ENCODE results near the gene PKLR.

Gene PKLR

DNA sequence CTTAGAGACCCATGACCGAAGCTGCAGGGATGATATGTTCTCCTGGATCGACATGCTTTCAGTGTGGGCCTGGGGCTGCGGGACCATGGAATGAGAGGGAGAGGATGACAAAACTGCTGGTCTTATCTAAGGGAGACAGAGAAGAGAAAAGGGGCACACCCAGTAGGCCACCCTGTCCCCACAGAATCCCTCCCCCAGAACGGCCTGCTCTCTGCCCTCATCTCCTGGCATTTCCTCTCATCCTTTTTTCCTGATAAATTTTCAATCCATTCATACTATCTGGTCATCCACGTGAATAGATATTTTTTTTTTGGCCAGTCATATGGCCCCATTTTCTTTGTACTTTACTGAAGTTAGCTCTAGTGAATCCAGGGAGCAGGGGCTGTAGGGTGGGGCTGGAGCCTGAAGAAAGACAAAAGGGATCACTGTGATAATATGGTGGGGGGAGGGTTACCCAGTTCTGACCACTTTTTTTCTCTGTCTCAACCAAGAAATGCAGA, at the start of gene PKLR:
Gene PKLR (minus strand): TSS at position 97 of the 500 bp plus-strand sequence. CDS start 43 bp downstream, at position 54.
- TF ChIP-seq GATA3 (IDR thresholded peaks at IDR 0.05; ENCODE audit: low read depth, low read length) (no peak), GATA2 (IDR thresholded peaks at IDR 0.05; ENCODE audit: low read depth, low read length) (no peak)

- no peak for TF ChIP-seq GATA3 (IDR thresholded peaks at IDR 0.05; ENCODE audit: low read depth, low read length)
- no peak for TF ChIP-seq GATA2 (IDR thresholded peaks at IDR 0.05; ENCODE audit: low read depth, low read length)
These were observed 41.6 kb upstream of the PKLR start for GRCh38 chr1:155342842-155343241.

DNA sequence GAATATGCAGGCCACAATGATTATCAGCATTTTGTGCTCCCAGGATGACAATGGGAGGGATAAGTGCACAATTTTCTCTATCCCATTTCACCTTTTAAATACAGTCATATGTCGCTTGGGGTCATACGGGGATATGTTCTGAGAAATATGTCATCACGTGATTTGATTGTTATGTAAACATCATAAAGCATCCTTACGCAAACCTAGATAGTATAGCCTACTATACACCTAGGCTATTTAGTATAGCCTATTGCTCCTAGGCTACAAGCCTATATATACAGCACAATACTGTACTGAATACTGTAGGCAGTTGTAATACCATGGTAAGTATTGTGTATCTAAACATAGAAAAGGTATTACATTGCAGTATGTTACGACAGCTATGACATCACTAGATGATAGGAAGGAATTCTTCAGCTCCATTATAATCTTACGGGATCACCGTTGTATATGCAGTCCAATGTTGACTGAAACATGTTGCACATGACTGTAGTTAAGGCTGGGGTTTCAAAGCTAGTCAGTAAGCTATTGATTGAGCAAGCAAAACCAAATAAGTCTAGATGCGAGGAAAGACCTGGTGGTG, 38.4 kb upstream of the PKLR start:
- TF ChIP-seq GATA3 (IDR thresholded peaks at IDR 0.05; ENCODE audit: low read depth, low read length) (no peak), GATA2 (IDR thresholded peaks at IDR 0.05; ENCODE audit: low read depth, low read length) (no peak)

GRCh38 chr1:155334962-155335361, 33.7 kb upstream of the PKLR start:
- TF ChIP-seq GATA3 (IDR thresholded peaks at IDR 0.05; ENCODE audit: low read depth, low read length) (no peak), GATA2 (IDR thresholded peaks at IDR 0.05; ENCODE audit: low read depth, low read length) (no peak)

GRCh38 chr1:155329980-155330598, 28.9 kb upstream of the PKLR start:
- TF ChIP-seq GATA2 (IDR thresholded peaks at IDR 0.05; ENCODE audit: low read depth, low read length) (no peak), GATA3 (IDR thresholded peaks at IDR 0.05; ENCODE audit: low read depth, low read length) (no peak)

DNA sequence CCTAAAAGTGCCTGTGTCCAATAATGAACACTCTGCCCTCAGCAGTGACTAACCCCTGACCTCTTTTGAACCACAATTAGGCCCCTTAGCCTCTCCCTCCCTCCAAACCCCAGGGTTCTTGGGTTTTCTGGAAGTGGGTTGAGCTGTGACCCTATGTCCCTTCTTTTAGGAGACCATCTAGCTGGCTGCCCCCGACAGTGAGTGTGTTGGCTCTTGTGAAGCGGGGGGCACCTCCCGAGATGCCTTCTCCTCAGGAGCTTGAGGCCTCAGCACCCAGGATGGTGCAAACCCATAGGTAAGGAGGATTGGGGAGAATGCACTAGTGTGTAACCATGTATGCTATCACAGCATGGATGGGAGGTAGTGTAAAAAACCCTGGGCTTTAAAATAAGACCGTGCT, 26.7 kb upstream of the PKLR start:
- TF ChIP-seq GATA3 (IDR thresholded peaks at IDR 0.05; ENCODE audit: low read depth, low read length) (no peak), GATA2 (IDR thresholded peaks at IDR 0.05; ENCODE audit: low read depth, low read length) (no peak)

GRCh38 chr1:155326631-155327037, 25.4 kb upstream of the PKLR start:
- TF ChIP-seq GATA3 (IDR thresholded peaks at IDR 0.05; ENCODE audit: low read depth, low read length) (no peak), GATA2 (IDR thresholded peaks at IDR 0.05; ENCODE audit: low read depth, low read length) (no peak)

- TF ChIP-seq GATA3 (IDR thresholded peaks at IDR 0.05; ENCODE audit: low read depth, low read length): no peak
These were observed 24.8 kb upstream of the PKLR start for GRCh38 chr1:155326020-155326526.

GRCh38 chr1:155325603-155325893, 24.3 kb upstream of the PKLR start:
- TF ChIP-seq GATA2 (IDR thresholded peaks at IDR 0.05; ENCODE audit: low read depth, low read length) (no peak), GATA3 (IDR thresholded peaks at IDR 0.05; ENCODE audit: low read depth, low read length) (no peak)

DNA sequence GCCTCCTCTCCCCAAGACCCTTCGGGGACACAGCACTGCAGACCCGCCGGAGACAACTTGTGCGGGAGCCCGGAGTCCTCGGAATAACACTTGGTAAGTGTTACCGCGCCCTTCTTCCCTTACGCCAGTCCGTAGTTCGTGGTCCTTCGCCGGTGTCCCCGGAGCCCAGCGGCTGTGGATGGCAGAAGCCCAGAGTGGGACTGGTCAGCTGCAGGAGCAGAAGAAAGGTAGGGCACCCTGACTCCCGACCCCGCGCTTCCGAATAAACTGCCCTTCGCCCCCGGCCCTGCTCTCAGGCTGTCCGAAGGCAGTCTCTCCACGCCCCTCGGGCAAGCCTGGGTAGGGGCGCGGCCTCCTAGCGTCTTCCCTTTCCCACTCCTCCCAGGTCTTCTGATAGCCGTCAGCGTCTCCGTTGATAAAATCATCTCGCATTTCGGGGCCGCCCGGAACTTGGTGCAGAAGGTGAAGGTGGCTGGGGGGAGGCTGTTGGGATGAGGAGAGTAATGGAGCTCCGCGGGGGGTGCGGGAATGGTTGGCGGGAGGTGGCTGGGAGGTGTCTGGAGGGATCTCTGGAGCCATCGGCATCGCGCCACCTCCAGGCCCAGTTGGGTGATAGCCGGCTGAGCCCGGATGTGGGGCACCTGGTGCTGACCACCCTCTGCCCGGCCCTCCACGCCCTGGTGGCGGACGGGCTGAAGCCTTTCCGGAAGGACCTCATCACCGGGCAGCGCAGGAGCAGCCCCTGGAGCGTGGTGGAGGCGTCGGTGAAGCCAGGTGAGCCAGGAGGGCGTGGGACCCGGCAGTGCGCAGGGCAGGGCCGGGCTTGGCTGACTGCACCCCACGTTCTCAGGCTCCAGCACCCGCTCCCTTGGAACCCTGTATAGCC, 23.7 kb upstream of the PKLR start:
- TF ChIP-seq GATA3 (IDR thresholded peaks at IDR 0.05; ENCODE audit: low read depth, low read length) (no peak), GATA2 (IDR thresholded peaks at IDR 0.05; ENCODE audit: low read depth, low read length) (0 out of 2 replicates have a peak, but pooled peaks have one; percentile 8)

DNA sequence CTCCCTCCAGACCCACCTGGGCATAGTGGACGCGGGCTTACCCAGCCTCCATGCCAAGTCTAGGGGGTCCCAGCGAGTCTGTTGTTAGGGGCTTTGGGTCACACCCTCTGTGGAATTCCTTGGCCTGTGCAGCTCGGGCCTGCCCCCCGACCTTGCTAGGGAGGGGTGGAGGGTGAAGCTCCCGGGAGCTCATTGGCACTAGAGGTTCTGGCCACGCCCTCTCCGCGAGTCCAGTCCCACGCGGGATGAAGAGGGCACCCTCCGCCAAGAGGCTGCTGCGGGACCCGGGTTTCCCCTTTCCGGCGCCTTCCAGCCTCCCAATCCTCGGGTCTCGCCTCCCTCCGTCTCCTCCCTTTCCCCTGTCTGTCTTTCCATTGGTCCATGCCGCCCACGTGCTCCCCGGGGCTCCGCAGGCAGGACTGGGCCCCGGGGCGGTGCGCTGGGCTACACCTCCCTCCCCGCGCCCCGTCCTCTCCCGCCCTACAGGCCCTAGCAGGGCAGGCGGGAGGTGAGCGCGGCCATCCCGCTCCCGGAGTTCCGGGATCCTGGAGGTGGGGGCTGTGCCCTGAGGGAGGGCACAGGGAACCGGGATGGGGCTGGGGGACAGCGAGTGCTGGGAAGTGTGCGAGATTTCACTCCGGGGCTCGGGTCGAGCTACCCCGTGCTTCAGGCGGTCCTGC, 22.9 kb upstream of the PKLR start:
- TF ChIP-seq GATA3 (IDR thresholded peaks at IDR 0.05; ENCODE audit: low read depth, low read length): no peak
- TF ChIP-seq GATA2 (IDR thresholded peaks at IDR 0.05; ENCODE audit: low read depth, low read length): no peak

- no peak for TF ChIP-seq GATA2 (IDR thresholded peaks at IDR 0.05; ENCODE audit: low read depth, low read length)
- no peak for TF ChIP-seq GATA3 (IDR thresholded peaks at IDR 0.05; ENCODE audit: low read depth, low read length)
These were observed 22.4 kb upstream of the PKLR start for GRCh38 chr1:155323729-155324036.

GRCh38 chr1:155322953-155323728, 21.9 kb upstream of the PKLR start:
- no peak for TF ChIP-seq GATA3 (IDR thresholded peaks at IDR 0.05; ENCODE audit: low read depth, low read length)

DNA sequence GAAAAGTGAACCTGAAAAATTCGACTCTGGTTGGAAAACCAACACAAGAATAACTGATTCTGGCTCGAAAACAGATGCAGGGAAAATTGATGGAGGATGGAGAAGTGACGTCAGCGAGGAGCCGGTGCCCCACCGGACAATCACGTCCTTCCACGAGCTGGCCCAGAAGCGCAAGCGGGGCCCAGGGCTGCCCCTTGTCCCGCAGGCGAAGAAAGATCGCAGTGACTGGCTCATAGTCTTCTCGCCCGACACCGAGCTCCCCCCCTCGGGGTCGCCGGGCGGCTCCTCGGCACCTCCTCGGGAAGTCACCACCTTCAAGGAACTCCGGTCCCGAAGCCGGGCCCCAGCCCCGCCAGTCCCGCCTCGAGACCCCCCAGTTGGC, 21.3 kb upstream of the PKLR start:
- TF ChIP-seq GATA3 (IDR thresholded peaks at IDR 0.05; ENCODE audit: low read depth, low read length): no peak
- no peak for TF ChIP-seq GATA2 (IDR thresholded peaks at IDR 0.05; ENCODE audit: low read depth, low read length)
